GM19043 (cell line): ENCODE measurements around the gene DUS3L.
"Not testable (repeated sequence)": the region's sequence is repeated elsewhere in the genome, so short reads cannot be mapped to it uniquely, and the experiment has no call there.

Source experiments
- ATAC-seq: cut with Tn5 transposase; IDR thresholded peaks from one replicate; pipeline ENCODE4 v1.9.1; 2021; ENCODE audit warnings: low read depth; ENCODE audit not compliant: unreplicated experiment

Gene DUS3L

DNA sequence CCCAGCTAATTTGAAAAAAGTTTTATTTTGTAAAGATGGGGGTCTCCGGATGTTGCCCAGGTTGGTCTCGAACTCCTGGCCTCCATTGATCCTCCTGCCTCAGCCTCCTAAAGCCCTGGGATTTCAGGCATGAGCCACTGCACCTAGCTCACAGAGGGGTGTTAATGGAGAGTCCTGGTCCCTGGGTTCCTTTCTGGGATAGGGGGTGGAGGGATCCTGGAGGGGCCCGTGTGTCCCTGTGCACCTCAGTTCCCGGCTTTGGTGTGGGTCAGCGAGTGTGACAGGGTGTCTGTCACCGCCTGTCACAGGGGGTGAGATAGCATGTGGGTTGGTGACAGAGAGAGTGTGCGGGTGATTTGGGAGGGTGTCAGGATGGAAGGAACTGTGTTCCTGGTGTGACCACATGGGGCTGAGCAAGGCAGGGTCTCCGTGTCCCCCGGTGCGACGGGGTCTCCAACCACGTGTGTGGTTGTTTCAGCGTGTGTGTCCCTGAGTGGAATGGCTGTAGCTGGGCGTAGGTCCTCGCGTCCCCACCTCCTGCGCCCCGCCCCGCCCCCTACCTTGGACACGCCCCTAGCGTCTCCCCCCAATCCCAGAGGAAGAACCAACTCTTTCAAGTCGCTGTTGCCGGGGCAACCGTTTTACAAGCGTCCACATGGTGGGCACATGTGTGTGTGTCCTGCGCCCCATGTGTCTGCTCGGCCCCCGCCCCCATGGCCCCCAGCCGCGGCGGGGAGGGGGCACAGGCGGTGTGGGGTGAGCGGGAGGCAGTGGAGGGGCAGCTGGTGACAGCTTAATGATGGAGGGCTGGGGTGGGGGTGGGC, 11.0 kb upstream of the DUS3L start:
- no peak for ATAC-seq

DNA sequence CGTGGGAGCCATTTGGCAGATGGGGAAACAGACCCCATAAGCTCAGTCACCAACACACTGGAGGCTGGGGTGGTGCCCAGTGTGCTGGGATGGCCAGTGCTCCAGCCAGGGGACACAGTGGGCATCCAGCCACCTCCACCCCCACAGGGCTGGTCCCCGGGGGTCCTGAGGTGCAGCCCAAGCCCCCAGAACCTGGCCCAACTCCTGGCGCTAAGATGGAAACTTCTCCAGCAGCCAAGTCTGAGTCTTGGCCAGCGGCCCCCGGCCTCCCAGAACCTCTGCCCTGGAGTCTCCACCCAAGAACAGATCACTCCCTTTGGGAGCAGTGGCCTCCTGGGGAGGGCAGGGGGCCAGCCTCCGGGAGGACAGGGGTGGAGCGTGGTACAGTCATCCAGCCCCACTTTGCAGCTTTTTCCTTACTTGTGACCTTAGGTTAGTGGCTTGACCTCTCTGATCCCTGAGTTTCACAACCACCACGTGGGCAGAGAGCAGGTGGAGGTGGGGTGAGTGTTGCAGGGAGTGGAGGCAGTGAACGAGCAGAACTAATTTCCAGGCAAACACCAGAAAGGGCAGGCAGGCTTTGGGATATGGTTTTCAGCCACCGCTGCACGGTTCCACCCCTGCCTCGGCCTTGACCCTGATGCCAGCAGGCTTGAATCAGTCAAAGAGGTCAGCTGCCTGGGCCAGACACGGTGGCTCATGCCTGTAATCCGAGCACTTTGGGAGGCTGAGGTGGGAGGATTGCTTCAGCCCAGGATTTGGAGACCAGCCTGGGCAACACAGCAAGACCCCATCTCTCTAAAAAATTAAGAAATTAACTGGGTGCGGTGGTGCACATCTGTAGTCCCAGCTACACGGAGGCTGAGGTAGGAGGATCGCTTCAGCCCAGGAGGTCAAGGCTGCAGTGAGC, 9.7 kb upstream of the DUS3L start:
- ATAC-seq: no peak

DNA sequence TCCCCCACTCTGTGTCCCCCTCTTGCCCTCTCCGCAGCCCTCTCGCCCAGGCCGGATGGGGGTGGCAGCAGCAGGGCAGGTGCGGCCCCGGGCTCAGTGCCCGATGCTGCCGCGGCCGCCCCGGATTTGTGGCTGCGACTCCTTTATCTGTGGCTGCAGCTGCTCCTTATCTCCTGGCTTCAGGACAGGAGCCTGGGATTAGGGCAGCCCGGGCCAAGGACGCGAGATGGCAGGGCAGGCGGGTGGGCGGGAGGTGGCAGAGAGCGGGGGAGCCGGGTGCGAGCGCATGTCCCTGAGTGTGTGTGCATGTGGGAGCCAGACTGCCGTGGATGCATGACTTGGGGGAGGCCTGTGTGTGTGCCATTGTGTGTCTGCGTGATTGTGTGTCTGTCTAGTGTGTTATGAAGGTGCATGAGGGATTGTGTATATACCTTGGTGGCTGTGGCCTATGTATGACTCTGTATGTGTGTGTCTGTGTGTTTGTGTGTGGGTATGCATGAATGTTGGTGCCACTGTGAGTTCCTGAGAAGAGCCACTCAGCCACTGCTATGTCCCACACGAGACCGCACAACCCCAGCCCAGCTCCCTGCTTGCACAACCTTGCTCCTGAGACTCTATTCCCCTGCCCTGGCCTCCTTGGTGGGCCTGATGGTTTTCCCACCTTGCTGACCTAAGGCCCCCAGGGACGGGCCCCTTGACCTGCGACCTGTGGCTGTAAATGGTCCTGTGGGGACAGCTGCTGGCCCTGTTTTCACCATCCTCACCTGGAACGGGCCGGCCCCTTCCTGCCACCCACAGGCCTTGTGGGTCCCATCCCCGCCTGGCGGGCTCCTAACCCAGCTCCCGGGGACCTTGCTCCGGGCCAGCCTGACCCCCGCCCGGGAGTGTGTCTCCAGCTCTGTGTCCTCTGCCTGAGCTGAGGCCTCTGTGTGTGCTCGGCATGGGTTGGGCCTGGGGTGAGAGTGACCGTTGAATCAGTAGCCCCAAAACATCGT, 8.6 kb upstream of the DUS3L start:
- no peak for ATAC-seq

DNA sequence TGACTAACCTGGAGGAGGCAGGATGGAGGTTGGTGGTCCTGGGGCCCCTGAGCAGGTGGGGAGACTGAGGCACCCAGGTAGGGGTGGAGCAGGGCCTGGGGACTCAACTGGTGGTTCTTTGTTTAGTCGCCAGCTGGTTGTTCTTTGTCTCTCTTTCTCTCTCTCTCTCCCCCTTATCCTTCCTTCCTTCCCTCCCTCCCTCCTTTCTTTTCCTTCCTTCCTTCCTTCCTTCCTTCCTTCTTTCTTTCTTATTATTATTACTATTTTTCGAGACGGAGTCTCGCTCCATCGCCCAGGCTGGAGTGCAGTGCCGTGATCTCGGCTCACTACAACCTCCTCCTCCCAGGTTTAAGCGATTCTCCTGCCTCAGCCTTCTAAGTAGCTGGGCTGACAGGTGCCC, 7.3 kb upstream of the DUS3L start:
- ATAC-seq: no peak

DNA sequence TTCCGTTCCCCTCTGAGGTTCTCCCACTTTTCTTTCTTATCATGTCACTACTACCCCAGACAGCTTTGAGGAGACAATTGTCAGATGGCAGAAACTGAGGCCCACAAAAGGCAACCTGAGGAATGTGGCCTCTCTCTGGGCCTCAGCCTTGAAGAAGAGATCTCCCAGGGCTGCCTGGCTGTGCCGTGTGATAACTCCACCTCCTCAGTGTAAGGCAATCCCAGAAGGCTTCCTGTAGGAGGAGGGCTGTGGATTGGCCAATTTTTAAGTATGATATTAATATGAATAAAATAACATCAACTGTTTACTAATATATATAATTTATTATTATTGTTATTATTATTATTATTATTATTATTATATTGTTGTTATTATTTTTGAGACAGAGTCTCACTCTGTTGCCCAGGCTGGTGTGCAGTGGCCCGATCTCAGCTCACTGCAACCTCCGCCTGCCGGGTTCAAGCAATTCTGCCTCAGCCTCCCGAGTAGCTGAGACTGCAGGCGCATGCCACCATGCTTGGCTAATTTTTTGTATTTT, 4.5 kb upstream of the DUS3L start:
- ATAC-seq: no peak

DNA sequence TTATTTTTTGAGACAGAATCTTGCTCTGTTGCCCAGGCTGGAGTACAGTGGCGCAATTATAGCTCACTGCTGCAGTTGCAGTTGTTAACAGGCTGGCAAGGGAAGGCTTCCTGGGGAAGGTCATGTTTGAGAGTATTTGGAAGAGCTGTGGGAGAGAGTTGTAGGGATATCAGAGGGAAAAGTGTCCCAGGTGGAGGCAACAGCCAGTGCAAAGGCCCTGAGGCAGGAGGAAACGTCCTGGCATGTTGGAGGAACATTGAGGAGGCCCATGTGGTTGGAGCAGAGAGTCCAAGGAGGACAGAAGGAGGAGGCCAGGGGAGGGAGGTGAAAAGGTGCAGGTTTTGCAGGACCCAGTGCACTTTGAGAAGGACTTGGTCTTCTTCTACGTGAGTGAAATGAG, 2.2 kb upstream of the DUS3L start:
- no peak for ATAC-seq

DNA sequence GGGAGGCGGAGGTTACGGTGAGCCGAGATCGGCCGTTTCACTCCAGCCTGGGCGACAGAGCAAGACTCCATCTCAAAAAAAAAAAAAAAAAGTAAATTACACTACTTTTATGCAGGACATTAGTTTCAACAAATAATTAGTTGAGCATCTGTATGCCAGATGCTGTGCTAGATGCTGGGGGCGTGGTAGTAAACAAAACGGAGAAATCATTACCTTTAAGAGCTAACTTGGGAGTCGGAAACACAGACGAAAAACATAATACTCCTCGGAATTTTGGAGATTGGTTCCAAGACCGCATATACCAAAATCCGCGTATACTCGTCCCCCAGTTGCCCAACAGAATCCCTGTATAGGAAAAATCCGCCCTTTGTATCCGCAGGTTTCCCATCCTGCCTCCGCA, 1.3 kb upstream of the DUS3L start:
- no peak for ATAC-seq

DNA sequence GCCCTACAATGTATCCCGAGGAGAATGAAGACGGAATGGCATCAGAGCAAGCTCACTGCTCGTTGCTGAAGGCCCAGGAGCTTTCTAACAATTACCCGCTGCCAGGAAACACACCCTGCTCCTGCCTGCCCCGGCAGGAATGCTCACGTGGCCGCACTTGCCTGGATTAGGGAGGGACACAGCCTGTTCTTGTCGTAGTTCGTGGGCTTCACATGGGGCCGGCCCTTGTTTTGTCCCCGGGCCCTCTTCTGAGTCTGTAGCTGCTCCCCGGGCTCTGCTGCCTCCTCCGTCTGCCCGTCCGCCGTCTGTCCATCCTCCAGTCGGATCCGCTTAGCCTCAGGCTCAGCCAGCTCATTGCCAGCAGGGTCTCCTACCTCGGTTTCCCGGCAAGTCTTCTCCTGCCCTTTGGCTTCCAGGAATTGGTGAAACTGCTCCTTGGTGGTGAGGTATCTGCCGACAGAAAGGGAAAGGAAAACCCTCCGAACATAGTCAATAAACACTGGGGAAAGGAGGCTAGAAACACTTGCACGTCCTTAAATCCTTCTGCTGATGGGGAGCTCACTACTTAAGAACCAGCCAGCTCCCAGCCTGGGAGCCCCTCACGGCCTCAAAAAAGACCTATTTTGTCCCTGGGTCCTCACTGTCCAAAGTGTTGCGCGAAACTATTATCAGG, 941 bp downstream of the DUS3L start:
- ATAC-seq: no peak

DNA sequence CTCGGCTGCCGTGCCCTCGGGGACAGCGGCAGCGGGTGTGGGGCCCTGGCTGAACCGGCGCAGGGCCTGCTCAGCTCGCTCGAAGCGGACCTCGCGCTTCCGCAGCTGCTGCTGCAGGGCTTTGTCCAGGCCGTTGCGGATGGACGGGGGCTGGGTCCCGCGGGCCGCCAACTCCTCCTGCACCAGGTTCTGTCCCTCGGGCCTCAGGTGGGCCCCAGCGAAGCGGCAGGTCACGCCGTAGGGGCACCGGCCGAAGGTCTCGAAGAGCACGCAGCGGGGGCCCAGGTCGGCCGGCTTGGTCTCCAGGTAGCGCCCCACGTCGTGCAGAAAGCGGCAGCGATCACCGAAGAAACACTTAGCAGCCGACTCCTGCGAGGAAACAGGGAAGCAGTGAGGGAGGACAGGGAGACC, 1.6 kb downstream of the DUS3L start:
- no peak for ATAC-seq

DNA sequence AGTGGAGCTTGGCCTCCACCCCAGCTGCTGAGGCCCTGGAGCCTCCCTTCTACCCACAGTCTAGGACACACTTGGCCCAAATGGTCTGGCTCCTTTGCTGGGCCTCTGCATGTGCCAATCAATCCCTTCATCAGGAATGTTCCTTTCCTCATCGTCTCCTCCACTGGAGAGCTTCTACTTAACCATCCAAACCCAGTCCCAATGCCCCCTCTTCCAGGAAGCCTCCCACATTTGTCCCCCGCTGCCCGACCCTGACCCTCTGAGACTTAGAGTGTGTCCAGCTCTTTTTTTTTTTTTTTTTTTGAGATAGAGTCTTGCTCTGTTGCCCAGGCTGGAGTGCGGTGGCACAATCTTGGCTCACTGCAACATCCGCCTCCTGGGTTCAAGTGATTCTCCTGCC, 2.5 kb downstream of the DUS3L start:
- ATAC-seq: no peak

DNA sequence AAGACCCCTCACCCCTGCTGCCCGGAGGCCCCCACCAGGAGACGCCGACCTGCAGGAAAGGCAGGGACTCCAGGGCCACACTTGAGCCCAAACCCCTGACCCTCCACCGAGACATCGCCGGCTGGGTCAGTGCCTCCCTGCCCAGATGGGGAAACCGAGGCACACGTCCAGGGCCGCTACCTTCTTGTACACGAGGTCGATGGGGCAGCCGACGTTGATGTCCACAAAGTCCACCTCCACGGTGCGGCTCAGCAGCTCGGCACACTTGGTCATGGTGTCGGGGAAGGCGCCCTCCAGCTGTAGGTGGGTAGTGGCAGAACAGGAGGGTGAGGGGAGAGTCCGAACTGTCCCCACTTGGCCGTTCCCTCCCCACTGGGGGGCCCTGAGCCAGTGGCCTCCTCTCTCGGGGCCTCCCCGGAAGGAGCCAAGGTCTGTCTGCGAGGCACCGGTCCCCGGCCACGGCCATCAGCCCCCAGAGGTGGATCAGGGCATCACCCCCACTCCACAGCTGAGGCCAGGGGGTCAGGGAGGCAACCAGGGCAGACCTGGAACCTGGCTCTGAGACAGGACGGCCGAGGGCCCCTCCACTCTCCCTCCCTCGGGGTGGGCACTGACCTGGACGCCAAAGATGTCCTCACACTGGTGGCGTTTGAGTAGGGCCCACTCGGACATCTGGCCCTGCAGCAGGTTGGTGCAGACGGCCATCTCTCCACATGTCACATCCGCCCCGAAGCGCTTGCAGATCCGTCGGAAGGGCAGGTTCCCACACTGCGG, 3.4 kb downstream of the DUS3L start:
- ATAC-seq: no peak

DNA sequence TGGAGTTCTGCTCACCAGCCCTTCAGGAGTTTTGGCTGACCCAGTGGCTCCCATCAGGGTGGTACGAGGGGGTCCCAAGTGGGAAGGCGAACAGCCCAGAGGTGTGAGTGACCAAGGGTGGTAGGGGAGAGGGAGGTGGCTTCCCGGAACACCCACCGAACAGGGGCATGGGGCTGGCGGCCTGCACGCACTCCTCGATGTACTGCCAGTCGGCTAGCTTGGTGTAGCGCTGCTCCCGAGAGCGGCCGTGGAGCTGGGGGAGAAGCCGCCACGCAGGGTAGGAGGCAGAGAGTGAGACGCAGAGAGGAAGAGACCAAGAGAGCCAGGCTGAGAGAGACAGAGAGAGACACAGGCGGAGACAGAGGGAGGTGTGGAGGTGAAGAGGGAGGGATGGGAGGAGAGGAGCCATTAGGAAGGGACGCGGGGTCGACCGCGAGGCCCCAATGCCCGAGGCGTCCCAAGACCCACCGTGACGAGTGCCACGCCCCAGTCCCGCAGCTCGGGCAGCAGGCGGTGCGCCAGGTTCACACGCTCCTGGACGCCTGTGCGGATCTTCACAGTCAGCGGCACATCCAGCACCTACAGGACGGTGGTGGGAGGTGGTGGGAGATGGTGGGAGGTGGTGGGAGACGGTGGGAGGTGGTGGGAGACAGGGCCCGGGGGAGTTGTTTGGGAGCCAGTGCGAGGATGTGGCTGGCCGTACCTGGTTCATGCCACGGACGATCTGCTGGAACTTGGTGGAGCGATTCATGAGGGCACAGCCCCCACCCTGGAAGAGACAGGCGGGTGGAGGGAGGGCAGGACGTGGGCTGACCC, 4.2 kb downstream of the DUS3L start:
- ATAC-seq: no peak

DNA sequence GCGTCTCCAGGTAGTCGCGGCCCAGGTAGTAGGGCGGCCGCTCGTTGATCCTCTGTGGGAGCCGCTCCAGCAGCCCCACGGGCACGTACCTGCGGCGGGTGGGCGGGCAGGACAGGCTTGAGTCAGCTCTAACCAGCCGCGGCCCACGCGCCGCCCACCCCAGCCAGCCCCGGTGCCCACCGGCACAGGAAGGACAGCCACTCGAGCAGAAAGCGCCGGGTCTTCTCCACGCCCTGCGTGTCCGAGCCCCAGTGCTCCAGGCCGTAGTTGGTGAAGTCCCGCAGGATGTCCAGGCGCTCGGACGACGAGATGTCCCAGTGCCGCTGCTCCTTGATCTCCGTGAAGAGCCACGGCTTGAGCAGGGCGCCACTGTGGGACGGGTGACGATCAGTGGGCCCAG, 5.5 kb downstream of the DUS3L start:
- no peak for ATAC-seq

DNA sequence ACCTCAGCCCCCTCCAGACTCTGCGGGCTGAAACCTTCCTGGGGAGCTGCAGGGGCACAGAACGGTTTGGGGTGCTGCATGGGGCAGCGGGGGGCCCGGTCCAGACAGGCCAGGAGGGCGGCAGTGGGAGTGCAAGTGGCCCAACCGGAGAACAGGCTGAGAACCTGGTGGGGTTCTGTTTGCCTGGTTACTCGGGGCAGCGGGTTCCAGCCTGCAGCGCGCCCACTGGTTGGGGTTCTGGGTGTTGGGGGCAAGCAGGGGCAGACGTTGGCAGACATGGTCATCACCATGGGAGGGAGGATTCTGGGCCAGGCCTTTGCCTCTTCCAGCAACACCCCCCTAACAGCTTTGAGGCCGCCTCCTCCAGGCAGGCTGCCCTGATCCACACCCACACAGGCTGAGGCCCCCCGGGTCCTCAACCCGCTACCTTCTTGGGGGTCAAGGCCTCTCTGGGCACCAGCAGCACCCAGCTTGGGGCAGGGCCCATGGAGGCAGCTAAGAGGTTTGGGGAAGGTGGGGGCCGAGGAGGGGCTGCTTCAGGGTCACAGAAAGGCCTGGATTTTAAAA, 6.3 kb downstream of the DUS3L start, which contains the start of gene PRR22:
TSS of gene PRR22 (minus strand) at position 166 of the 567 bp plus-strand sequence. CDS start at position 80, 86 bp downstream.
- ATAC-seq: no peak

DNA sequence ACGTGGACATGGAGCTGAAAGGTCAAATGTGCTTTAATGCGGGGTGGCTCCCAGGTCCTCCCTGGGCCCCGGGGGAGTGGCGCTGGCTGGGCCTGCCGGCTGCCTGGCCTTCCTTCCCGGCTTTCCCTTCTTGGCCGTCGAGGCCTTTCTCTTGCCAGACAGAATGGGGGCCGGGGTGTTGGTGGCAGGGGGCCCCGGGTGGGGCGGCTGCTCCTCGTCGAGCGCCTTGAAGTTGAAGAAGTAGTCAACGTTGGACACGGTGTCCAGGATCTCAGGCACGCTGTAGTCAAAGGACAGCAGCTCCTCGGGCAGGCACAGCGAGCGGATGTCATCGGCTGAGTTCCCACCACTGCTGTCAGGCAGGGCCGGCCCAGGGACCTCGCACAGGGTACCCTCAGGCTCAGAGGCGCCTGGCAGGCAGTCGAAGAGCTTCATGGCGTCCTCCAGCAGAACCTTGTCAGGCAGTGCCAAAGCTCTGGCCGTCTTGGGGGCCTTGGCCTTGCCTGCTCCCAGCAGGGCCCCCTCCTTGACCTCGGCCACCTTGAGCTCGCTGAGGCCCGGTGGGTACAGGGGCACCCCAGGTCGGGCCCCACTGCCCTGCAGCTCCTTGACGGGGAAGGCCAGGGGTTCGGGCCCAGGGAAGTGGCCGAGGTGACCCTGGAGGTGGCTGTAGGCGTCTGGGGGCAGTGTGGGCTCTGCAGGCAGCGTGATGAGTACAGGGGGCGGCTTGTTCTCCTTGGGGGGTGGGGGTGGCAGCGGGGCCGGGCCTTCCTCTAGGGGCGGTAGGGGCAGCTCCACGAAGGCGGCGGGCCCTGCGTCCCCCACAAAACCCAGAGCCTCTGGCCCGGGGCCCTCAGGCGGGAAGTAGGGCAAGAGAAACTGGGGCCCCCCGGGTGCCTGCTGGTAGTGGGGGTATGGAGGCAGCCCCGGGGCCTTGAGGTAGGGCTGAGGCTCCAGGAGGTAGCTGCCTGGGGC, 7.7 kb downstream of the DUS3L start:
- ATAC-seq: no peak

DNA sequence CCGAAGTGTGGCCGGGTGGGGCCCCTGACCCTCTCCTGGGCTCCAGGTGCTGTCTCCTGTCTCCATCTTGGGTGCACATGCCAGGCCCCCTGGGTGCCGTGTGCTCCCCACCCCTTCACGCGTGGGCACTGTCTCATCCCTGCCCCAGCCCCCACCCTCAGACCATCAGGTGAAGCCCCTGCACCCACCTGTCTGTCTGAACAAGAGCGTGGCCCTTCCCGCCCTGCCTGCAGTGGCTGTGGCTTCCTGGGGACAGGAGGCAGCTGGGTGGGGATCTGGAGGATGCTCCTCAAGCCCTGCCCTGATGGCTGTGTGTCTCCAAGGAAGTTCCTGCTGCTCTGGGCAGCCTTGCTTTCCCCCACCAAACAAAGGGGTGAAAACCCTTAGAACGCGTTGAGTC, 8.6 kb downstream of the DUS3L start:
- no peak for ATAC-seq

DNA sequence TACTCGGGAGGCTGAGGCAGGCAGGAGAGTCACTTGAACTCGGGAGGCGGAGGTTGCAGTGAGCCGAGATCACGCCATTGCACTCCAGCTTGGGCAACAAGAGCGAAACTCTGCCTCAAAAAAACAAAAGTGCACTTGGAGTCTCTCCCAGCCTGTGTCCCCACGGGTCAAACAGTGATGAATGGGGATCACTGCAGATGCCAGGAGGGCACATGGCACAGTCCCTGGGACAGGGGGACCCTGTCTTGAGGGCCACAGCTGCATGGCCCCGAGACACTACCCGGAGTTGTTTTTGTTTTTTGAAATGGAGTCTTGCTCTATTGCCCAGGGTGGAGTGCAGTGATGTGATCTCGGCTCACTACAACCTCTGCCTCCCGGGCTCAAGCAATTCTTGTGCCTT, 10.0 kb downstream of the DUS3L start:
- ATAC-seq: not testable (repeated sequence)
